Measurements from ENCODE around the gene KCNJ3. TPM values are rescaled to one million over a fixed set of nuclear protein-coding genes. Genes with fewer than 3 reads are reported as not detected.

KCNJ3 gene
- polyA plus RNA-seq, 3 donors = not detected

DNA sequence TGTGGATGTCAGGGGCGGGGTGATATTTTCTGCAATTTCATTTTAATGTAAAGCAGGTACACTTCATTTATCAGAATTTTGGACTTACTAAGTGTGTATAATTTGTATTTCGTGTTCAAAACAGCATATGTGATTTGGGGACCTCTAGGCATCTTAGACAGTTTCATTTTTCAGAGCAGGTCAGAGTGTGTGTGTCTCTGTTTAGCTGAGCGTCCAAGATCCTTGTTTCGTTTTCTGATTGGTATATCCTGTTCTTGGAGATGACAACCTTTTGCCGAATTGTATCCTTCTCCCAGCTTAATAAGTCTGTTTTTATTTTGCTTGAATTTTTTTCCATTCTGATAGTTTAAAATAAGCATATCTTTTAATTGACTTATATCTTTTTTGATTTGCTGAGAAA, 128.3 kb downstream of the KCNJ3 start:
- no peak overlapping the region for H3K4me3 ChIP-seq (replicated peaks in 1 of 3; ENCODE audit: low read depth in 2 of 3, low read length in 3 of 3)
- DNase-seq = no peak
- H4K20me1 ChIP-seq (ENCODE audit: insufficient read depth, low read length) = no peaks in the 10 kb centered on the region
- intact Hi-C loops (cut with micrococcal nuclease) = no loop called here
- Mint-ChIP-seq H3K27me3 (ENCODE audit: low read depth in 3 of 3) (peaks cover 0 to 2% (median 1%) of the 10 kb centered on the region in 3 donors), H3K36me3 (no peaks in the 10 kb centered on the region), H3K9me3 (peaks cover 0 to 4% (median 1%) of the 10 kb centered on the region in 7 donors), H3K27ac (no peak overlapping the region), H3K4me1 (no peaks in the 10 kb centered on the region), H3K4me3 (no peak overlapping the region)
- H3K27me3 ChIP-seq (ENCODE audit: control insufficient read depth in 2 of 2, insufficient read depth in 2 of 2, low read length in 2 of 2) = no peaks in the 10 kb centered on the region
- H3K36me3 ChIP-seq (replicated peaks in 1 of 2; ENCODE audit: control insufficient read depth in 1 of 2, insufficient read depth in 2 of 2, low read length in 2 of 2) = no peaks in the 10 kb centered on the region
- H3K4me1 ChIP-seq (ENCODE audit: control insufficient read depth in 1 of 2, insufficient read depth in 2 of 2, low read length in 2 of 2) = no peaks in the 10 kb centered on the region
- TF ChIP-seq, protein P1, sequence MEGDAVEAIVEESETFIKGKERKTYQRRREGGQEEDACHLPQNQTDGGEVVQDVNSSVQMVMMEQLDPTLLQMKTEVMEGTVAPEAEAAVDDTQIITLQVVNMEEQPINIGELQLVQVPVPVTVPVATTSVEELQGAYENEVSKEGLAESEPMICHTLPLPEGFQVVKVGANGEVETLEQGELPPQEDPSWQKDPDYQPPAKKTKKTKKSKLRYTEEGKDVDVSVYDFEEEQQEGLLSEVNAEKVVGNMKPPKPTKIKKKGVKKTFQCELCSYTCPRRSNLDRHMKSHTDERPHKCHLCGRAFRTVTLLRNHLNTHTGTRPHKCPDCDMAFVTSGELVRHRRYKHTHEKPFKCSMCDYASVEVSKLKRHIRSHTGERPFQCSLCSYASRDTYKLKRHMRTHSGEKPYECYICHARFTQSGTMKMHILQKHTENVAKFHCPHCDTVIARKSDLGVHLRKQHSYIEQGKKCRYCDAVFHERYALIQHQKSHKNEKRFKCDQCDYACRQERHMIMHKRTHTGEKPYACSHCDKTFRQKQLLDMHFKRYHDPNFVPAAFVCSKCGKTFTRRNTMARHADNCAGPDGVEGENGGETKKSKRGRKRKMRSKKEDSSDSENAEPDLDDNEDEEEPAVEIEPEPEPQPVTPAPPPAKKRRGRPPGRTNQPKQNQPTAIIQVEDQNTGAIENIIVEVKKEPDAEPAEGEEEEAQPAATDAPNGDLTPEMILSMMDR (IDR thresholded peaks at IDR 0.05) = no peak
- H3K27ac ChIP-seq (ENCODE audit: low read depth in 1 of 2, low read length in 2 of 2) = no peak overlapping the region
- no peaks in the 10 kb centered on the region for H3K79me2 ChIP-seq (ENCODE audit: insufficient read depth, low read length)
- H3K4me2 ChIP-seq (replicated peaks; ENCODE audit: extremely low read depth, low read length, poor library complexity, severe bottlenecking) = no peak overlapping the region
- no peak overlapping the region for H3K9ac ChIP-seq (ENCODE audit: insufficient read depth, low read length, poor library complexity, severe bottlenecking)
- H2AFZ ChIP-seq (ENCODE audit: insufficient read depth, low read depth, low read length, poor library complexity, severe bottlenecking) = no peak overlapping the region
- WGBS (ENCODE audit: insufficient coverage) = no CpG with 5 or more reads among the region's 5 CpGs
- H3K9me3 ChIP-seq (replicated peaks in 1 of 2; ENCODE audit: control insufficient read depth in 1 of 2, insufficient read depth in 1 of 2, low read length in 2 of 2) = no peaks in the 10 kb centered on the region

- H3K9ac ChIP-seq (ENCODE audit: insufficient read depth, low read length, poor library complexity, severe bottlenecking) = no peak overlapping the region
- TF ChIP-seq, protein P1 (IDR thresholded peaks at IDR 0.05) = no peak
- intact Hi-C loops (cut with micrococcal nuclease) = no loop called here
- peaks cover 0 to 2% (median 1%) of the 10 kb centered on the region in 3 donors for H3K27me3 Mint-ChIP-seq (ENCODE audit: low read depth in 3 of 3)
- DNase-seq = no peak
- H3K36me3 ChIP-seq (replicated peaks in 1 of 2; ENCODE audit: control insufficient read depth in 1 of 2, insufficient read depth in 2 of 2, low read length in 2 of 2) = no peaks in the 10 kb centered on the region
- peaks cover 0 to 4% (median 1%) of the 10 kb centered on the region in 7 donors for H3K9me3 Mint-ChIP-seq
- no peaks in the 10 kb centered on the region for H3K79me2 ChIP-seq (ENCODE audit: insufficient read depth, low read length)
- H3K4me3 Mint-ChIP-seq = no peak overlapping the region
- H2AFZ ChIP-seq (ENCODE audit: insufficient read depth, low read depth, low read length, poor library complexity, severe bottlenecking) = no peak overlapping the region
- no peak overlapping the region for H3K27ac Mint-ChIP-seq
- no CpG with 5 or more reads among the region's 1 CpG for WGBS (ENCODE audit: insufficient coverage)
- no peaks in the 10 kb centered on the region for H3K9me3 ChIP-seq (replicated peaks in 1 of 2; ENCODE audit: control insufficient read depth in 1 of 2, insufficient read depth in 1 of 2, low read length in 2 of 2)
- H3K4me1 ChIP-seq (ENCODE audit: control insufficient read depth in 1 of 2, insufficient read depth in 2 of 2, low read length in 2 of 2) = no peaks in the 10 kb centered on the region
- no peaks in the 10 kb centered on the region for H3K36me3 Mint-ChIP-seq
- no peaks in the 10 kb centered on the region for H3K27me3 ChIP-seq (ENCODE audit: control insufficient read depth in 2 of 2, insufficient read depth in 2 of 2, low read length in 2 of 2)
- H3K4me1 Mint-ChIP-seq = no peaks in the 10 kb centered on the region
- H3K27ac ChIP-seq (ENCODE audit: low read depth in 1 of 2, low read length in 2 of 2) = no peak overlapping the region
- H3K4me2 ChIP-seq (replicated peaks; ENCODE audit: extremely low read depth, low read length, poor library complexity, severe bottlenecking) = no peak overlapping the region
- no peak overlapping the region for H3K4me3 ChIP-seq (replicated peaks in 1 of 3; ENCODE audit: low read depth in 2 of 3, low read length in 3 of 3)
- no peaks in the 10 kb centered on the region for H4K20me1 ChIP-seq (ENCODE audit: insufficient read depth, low read length)
Measured at GRCh38 chr2:154827286-154827685, 128.8 kb downstream of the KCNJ3 start.

All from CD14-positive monocyte (primary cell).